A549 (cell line): ENCODE results near the gene CDKN1A. TPM values are rescaled to one million over a fixed set of nuclear protein-coding genes. Genes with fewer than 3 reads are reported as not detected.
"Not testable (repeated sequence)": the region's sequence is repeated elsewhere in the genome, so short reads cannot be mapped to it uniquely, and the experiment has no call there.

ENCODE experiments used
- ATAC-seq, 2 experiments: fragments of 200-7000 bp in 1 of 2; fragments of >200 bp in 1 of 2; cut with Nextera tagmentation in 1 of 2; cut with Tn5 transposase in 1 of 2; 3 replicates each; pipeline versions ENCODE4 v1.8.0 to v1.9.1; 2018 to 2020; ENCODE audit warnings: mild to moderate bottlenecking in 1 of 2, moderate library complexity in 1 of 2
- CTCF ChIA-PET: fragments of 300-600 bp; sonication (Branson Sonifier 250); formaldehyde crosslinking; extraction: SDS; loops from one replicate; lab custom pipeline; 2021; ENCODE audit warnings: antibody characterized with exemption, inconsistent platforms; lab: Yijun Ruan, JAX
- POLR2A ChIA-PET: fragments of 350-600 bp; formaldehyde crosslinking; extraction: SDS; loops from one replicate; lab custom pipeline; 2021; ENCODE audit warnings: antibody characterized with exemption, inconsistent platforms; lab: Yijun Ruan, JAX
- DNase-seq, 2 experiments: peaks; one replicate each; pipeline versions ENCODE4 v3.0.0 to v3.0.0-alpha.2; 2011 to 2016; ENCODE audit warnings: low read depth in 1 of 2, low spot score in 1 of 2
- FAIRE-seq: peaks from 2 replicates; lab custom pipeline; 2011; peaks lifted over from hg19 to GRCh38; lab: Jason Lieb, UNC
- H3K27ac ChIP-seq, 2 experiments: fragments of >200 bp; sonication (Bioruptor Twin); formaldehyde crosslinking; 3 replicates each; pipeline ENCODE4 v1.5.1; 2016 to 2017
- H3K4me1 ChIP-seq: fragments of >200 bp; sonication (Bioruptor Twin); formaldehyde crosslinking; 3 replicates; pipeline ENCODE4 v1.6.1; 2016
- H3K4me2 ChIP-seq: fragments of >200 bp; sonication (Bioruptor Twin); formaldehyde crosslinking; 3 replicates; pipeline ENCODE4 v1.6.1; 2016
- H3K4me3 ChIP-seq: fragments of >200 bp; sonication (Bioruptor Twin); formaldehyde crosslinking; 3 replicates; pipeline ENCODE4 v1.5.1; 2016
- H3K9me3 ChIP-seq: fragments of >200 bp; sonication (Bioruptor Twin); formaldehyde crosslinking; 3 replicates; pipeline ENCODE4 v1.6.1; 2016
- CBX2 ChIP-seq: fragments of 200-600 bp; sonication (generic); IDR thresholded peaks from 2 replicates; pipeline ENCODE4 v1.6.1; 2016; ENCODE audit warnings: low read depth, mild to moderate bottlenecking, borderline replicate concordance
- CBX8 ChIP-seq: fragments of 200-600 bp; sonication (generic); IDR thresholded peaks from 2 replicates; pipeline ENCODE4 v1.6.1; 2016
- EP300 ChIP-seq, 2 experiments: fragments of >200 bp; sonication (Bioruptor Twin); formaldehyde crosslinking; IDR thresholded peaks; 2 replicates in 1 of 2; 3 replicates in 1 of 2; pipeline ENCODE4 v1.6.1; 2016 to 2017
- HEYL ChIP-seq: fragments of 250-450 bp; sonication (Bioruptor Pico); IDR thresholded peaks from 2 replicates; pipeline ENCODE4 v1.8.0; 2021; ENCODE audit warnings: mild to moderate bottlenecking, moderate library complexity
- HOXB13 ChIP-seq: fragments of 250-450 bp; sonication (Bioruptor Pico); IDR thresholded peaks from 2 replicates; pipeline ENCODE4 v1.5.0; 2020; ENCODE audit warnings: low read depth, mild to moderate bottlenecking, moderate library complexity
- JUNB ChIP-seq: fragments of >200 bp; sonication (Bioruptor Twin); formaldehyde crosslinking; IDR thresholded peaks from 2 replicates; pipeline ENCODE4 v1.6.1; 2016
- MAFK ChIP-seq: fragments of 450-650 bp; IDR thresholded peaks from 2 replicates; pipeline ENCODE4 v1.6.1; 2014; ENCODE audit not compliant: partially characterized antibody
- MYC ChIP-seq: IDR thresholded peaks from 2 replicates; pipeline ENCODE4 v1.6.1; 2012; ENCODE audit warnings: mild to moderate bottlenecking, inconsistent platforms, low read length, improper control_type of control experiment, borderline replicate concordance
- NPAS2 ChIP-seq: fragments of 250-450 bp; sonication (Bioruptor Pico); IDR thresholded peaks from 2 replicates; pipeline ENCODE4 v1.8.0; 2022; ENCODE audit warnings: mild to moderate bottlenecking, moderate library complexity, borderline replicate concordance
- POLR2A ChIP-seq: IDR thresholded peaks from 2 replicates; pipeline ENCODE4 v1.6.1; 2012; ENCODE audit warnings: mild to moderate bottlenecking, low read length
- RAD21 ChIP-seq, 2 experiments: fragments of >200 bp in 1 of 2; sonication (Bioruptor Twin) in 1 of 2; formaldehyde crosslinking in 1 of 2; IDR thresholded peaks in 1 of 2; conservative IDR thresholded peaks in 1 of 2; 2 replicates in 1 of 2; 3 replicates in 1 of 2; pipeline ENCODE4 v1.6.1; 2012 to 2018; ENCODE audit warnings: inconsistent platforms in 1 of 2
- RFX5 ChIP-seq: fragments of 450-650 bp; IDR thresholded peaks from 2 replicates; pipeline ENCODE4 v1.7.1; 2014; ENCODE audit warnings: antibody characterized with exemption, mild to moderate bottlenecking, moderate library complexity
- RNF2 ChIP-seq: fragments of 200-600 bp; sonication (generic); IDR thresholded peaks from 2 replicates; pipeline ENCODE4 v1.6.1; 2016; ENCODE audit warnings: low read depth, mild to moderate bottlenecking, antibody characterized with exemption, moderate library complexity, borderline replicate concordance
- SREBF2 ChIP-seq: fragments of 450-650 bp; IDR thresholded peaks from 2 replicates; pipeline ENCODE4 v1.6.1; 2014; ENCODE audit warnings: mild to moderate bottlenecking, moderate library complexity
- TP53 ChIP-seq: fragments of 250-450 bp; sonication (Bioruptor Pico); IDR thresholded peaks from 2 replicates; pipeline ENCODE4 v1.5.0; 2021; ENCODE audit warnings: mild to moderate bottlenecking, moderate library complexity
- ZFP36 ChIP-seq: fragments of 450-650 bp; IDR thresholded peaks from 2 replicates; pipeline ENCODE4 v1.6.1; 2014; ENCODE audit warnings: borderline replicate concordance; ENCODE audit not compliant: partially characterized antibody
- ZNF302 ChIP-seq: fragments of 250-450 bp; sonication (Bioruptor Pico); IDR thresholded peaks from 2 replicates; pipeline ENCODE4 v1.9.0; 2021; ENCODE audit warnings: inconsistent platforms, mild to moderate bottlenecking, moderate library complexity
- ZSCAN20 ChIP-seq: fragments of 250-450 bp; sonication (Bioruptor Pico); IDR thresholded peaks from 2 replicates; pipeline ENCODE4 v1.8.0; 2022; ENCODE audit warnings: mild to moderate bottlenecking, moderate library complexity
- WGBS: methylation state at CpG from one replicate; pipeline ENCODE4 v1.1.6; 2017; ENCODE audit errors: missing lambda C conversion rate; 5-methylcytosine and 5-hydroxymethylcytosine counted together
- polyA plus RNA-seq, 4 experiments: library from polyadenylated mRNA; depleted of rRNA in 3 of 4; stranded (reverse); fragments of >200 nt; fragmentation: RNase III in 1 of 4; extraction: RNeasy Plus Mini Kit Qiagen cat#74134 plus additional on column Dnase treatment in 1 of 4; gene quantifications; 2 replicates in 3 of 4; 3 replicates in 1 of 4; pipeline ENCODE4 v1.2.3, GENCODE V29; 2011 to 2017
- TF ChIP-seq, protein P1 (sequence below): IDR thresholded peaks from 2 replicates; pipeline ENCODE4 v1.6.1; 2012; ENCODE audit warnings: low read depth, borderline replicate concordance
- TF ChIP-seq, protein P2 (sequence below): IDR thresholded peaks from 2 replicates; pipeline ENCODE4 v1.6.1; 2012
- TF ChIP-seq, protein P3 (sequence below): fragments of 150-350 bp; IDR thresholded peaks from 2 replicates; pipeline ENCODE4 v1.6.1; 2014; ENCODE audit warnings: low read depth, mild to moderate bottlenecking, low read length

CDKN1A gene
- polyA plus RNA-seq, 2 of the 4 experiments (the other 2 are of a cell fraction): 130 to 183 TPM

DNA sequence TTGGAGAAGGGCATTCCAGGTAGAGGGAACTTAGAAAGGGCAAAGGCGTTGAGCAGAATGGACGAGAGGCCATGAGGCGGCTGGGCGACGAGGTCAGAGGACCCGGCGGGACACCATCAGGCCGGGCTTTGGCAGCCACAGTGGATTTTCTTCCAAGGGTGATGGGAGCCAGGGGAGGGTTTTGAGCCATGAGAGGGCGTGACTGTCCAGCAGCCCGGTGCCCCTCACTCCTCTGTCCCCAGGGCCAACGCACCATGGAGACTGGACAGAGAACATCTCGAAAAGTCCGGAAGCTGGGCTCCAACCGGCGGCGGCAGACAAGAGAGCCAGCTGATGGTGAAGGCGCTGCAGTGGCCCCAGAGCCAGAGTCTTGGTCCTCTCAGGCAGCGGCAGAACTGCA is 25.5 kb downstream of the CDKN1A start:
- 87% methylated on average over 16 of the region's 18 CpGs for WGBS
- no peak for FAIRE-seq
- no peak for DNase-seq

DNA sequence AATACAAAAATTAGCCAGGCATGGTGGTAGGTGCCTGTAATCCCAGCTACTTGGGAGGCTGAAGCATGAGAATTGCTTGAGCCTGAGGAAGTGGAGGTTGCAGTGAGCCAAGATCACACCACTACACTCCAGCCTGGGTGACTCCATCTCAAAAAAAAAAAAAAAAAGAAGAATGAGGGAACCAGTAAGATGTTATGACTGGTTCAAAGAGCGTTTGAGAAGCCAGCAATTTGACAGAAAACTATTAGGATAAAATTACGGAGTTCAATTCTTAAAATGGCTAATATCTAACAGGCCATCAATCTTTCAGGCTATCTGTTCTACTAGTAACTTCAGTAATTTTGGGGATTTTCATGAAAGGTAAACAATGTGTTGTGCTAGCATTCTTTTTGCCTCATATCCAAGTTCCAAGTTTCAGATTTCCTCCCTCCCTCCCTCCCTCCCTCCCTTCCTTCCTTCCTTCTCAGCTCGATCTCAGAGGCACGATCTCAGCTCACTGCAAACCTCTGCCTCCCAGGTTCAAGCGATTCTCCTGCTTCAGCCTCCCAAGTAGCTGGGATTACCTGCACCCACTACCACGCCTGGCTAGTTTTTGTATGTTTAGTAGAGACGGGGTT is 26.6 kb downstream of the CDKN1A start:
- CTCF ChIA-PET: interaction anchor here (0.7 to 2.5 kb wide), 4 partner anchors 24 to 107 kb away, joined by 3 to 11 read pairs (median 6); no protein-coding TSS in a partner anchor
- not testable (repeated sequence) for H3K9me3 ChIP-seq, H3K27ac ChIP-seq, H3K4me3 ChIP-seq, H3K4me2 ChIP-seq, H3K4me1 ChIP-seq, DNase-seq, ATAC-seq, FAIRE-seq
- POLR2A ChIA-PET: interaction anchor here (1.1 kb wide), 1 partner anchor 17 kb away, joined by 5 read pairs; no protein-coding TSS in a partner anchor
- WGBS: 69% methylated on average over 5 of the region's 7 CpGs

More for the DNA sequence above, 25.5 kb downstream of the CDKN1A start:
- Histone ChIP-seq H3K27ac (no peak overlapping the region), H3K9me3 (no peaks in the 10 kb centered on the region), H3K4me1 (peaks cover 5% of the 10 kb centered on the region; the same call in 1 of the 3 replicates), H3K4me3 (no peak overlapping the region), H3K4me2 (no peak overlapping the region)
- TF ChIP-seq NPAS2 (no peak), SREBF2 (no peak), RFX5 (no peak), RNF2 (no peak), HOXB13 (CRISPR knock-in tag) (no peak)
- ChIA-PET POLR2A (no interaction called here), CTCF (interaction anchor here (1.4 to 2.5 kb wide), 2 partner anchors 20 to 23 kb away, joined by 4 to 8 read pairs; no protein-coding TSS in a partner anchor)
- ATAC-seq: no peak

DNA sequence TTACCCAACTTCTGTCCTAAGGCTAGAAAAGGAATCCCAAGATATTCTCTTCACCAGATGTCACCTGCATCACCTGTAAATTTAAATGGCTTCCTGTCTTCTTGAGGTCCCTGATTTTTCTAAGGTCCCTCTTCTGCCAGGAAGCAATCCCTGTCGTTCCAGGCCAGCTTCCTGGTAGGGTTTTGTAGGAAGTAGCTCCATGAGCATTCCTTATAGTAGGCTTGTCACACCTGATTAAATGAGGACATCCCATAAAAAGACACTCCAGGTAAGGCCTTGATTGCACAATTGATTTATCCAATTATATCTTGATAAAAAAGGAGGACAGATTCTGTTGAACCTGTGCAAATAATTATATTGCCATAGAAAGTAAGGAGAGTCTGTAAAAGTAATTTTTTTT is 27.8 kb downstream of the CDKN1A start:
- ChIA-PET CTCF (interaction anchor here (0.7 to 2.4 kb wide), 7 partner anchors 10 to 643 kb away, joined by 3 to 11 read pairs (median 3); no protein-coding TSS in a partner anchor), POLR2A (no interaction called here)
- DNase-seq (no peak), FAIRE-seq (no peak)
- Histone ChIP-seq H3K4me3 (no peak overlapping the region), H3K9me3 (no peaks in the 10 kb centered on the region)
- TF ChIP-seq ZNF302 (CRISPR knock-in tag): no peak
- TF ChIP-seq MAFK: no peak
- no peak for TF ChIP-seq TP53 (CRISPR knock-in tag)
- no peak for TF ChIP-seq EP300 (IDR thresholded peaks at IDR 0.05)
- TF ChIP-seq CBX2: no peak
- TF ChIP-seq, protein P1, sequence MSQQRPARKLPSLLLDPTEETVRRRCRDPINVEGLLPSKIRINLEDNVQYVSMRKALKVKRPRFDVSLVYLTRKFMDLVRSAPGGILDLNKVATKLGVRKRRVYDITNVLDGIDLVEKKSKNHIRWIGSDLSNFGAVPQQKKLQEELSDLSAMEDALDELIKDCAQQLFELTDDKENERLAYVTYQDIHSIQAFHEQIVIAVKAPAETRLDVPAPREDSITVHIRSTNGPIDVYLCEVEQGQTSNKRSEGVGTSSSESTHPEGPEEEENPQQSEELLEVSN: no peak
- TF ChIP-seq, protein P2, sequence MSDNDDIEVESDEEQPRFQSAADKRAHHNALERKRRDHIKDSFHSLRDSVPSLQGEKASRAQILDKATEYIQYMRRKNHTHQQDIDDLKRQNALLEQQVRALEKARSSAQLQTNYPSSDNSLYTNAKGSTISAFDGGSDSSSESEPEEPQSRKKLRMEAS: no peak
- TF ChIP-seq RAD21 (conservative IDR thresholded peaks at IDR 0.05 in 1 of 2, IDR thresholded peaks at IDR 0.05 in 1 of 2): no peak
- TF ChIP-seq, protein P3, sequence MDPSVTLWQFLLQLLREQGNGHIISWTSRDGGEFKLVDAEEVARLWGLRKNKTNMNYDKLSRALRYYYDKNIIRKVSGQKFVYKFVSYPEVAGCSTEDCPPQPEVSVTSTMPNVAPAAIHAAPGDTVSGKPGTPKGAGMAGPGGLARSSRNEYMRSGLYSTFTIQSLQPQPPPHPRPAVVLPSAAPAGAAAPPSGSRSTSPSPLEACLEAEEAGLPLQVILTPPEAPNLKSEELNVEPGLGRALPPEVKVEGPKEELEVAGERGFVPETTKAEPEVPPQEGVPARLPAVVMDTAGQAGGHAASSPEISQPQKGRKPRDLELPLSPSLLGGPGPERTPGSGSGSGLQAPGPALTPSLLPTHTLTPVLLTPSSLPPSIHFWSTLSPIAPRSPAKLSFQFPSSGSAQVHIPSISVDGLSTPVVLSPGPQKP: no peak
- no peak for TF ChIP-seq POLR2A
- no peak for TF ChIP-seq JUNB
- TF ChIP-seq ZFP36: no peak
- no peak for TF ChIP-seq MYC
- TF ChIP-seq HEYL: no peak
- no peak for TF ChIP-seq CBX8
- no peak for TF ChIP-seq ZSCAN20 (CRISPR knock-in tag)
- TF ChIP-seq, all 56 proteins: peak for 0
- Histone ChIP-seq H3K4me2 (no peak overlapping the region), H3K27ac (no peak overlapping the region), H3K4me1 (peaks cover 4% of the 10 kb centered on the region; the same call in 1 of the 3 replicates)
- WGBS: 50% methylated on average over 1 of the region's 1 CpG
- ATAC-seq: no peak
